ENCODE data around the gene FSHR.

GRCh38 chr2:48993576-48993975 lies 160.7 kb downstream of the FSHR start:
- TF ChIP-seq CTCF (conservative IDR thresholded peaks at IDR 0.05; ENCODE audit: low read length) = no peak
- no peak for TF ChIP-seq EZH2phosphoT487 (IDR thresholded peaks at IDR 0.05; ENCODE audit: borderline replicate concordance)
